AG09319 (cell line): ENCODE results near the gene CTDP1.

Experiments used
- DNase-seq: peaks from one replicate; pipeline ENCODE4 v3.0.0-alpha.2; 2010; ENCODE audit warnings: low read depth; ENCODE audit errors: extremely low read depth
- CTCF ChIP-seq: IDR thresholded peaks from 2 replicates; pipeline ENCODE4 v1.5.1; 2011; ENCODE audit warnings: low read depth, mild to moderate bottlenecking, inconsistent platforms, low read length, moderate library complexity

The CTDP1 gene

GRCh38 chr18:79792096-79792987 is 112.7 kb downstream of the CTDP1 start:
- TF ChIP-seq CTCF = no peak
- no peak for DNase-seq

GRCh38 chr18:79792988-79793355 is 113.4 kb downstream of the CTDP1 start:
- no peak for TF ChIP-seq CTCF

DNA sequence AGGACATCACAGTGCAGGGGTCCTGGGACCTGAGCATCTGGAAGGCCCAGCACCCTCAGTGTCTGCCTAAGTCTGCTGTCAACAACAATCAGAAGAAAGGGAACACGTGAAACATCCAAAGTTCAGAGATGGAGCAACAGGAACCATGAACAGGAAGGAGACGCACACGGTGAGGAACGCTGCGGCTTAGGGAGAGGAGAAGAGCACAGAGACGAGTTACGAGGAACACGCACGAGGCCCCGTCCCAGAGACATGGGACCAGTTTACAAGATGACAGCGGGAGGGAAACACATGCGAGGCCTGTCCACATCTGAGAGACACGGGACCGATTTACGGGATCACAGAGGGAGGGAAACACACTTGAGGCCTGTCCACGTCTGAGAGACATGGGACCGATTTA is 115.2 kb downstream of the CTDP1 start:
- TF ChIP-seq CTCF = no peak

More at GRCh38 chr18:79792988-79793355, 113.4 kb downstream of the CTDP1 start:
- no peak for DNase-seq

DNA sequence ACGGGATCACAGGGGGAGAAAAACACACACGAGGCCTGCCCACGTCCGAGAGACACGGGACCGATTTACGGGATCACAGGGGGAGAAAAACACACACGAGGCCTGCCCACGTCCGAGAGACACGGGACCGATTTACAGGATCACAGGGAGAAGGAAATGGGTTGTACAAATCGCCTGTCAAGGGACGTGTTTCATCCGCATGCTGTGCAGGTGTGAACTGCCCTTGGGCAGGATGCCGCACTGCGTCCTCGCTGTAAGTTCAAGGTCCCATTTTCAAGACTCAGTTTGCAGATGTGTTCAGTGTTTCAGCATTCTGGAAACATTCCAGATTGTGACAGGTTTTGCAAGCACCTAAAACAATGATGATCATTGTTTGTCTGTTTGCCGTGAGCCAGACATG is 115.8 kb downstream of the CTDP1 start:
- no peak for TF ChIP-seq CTCF
- DNase-seq = no peak

More for the DNA sequence above, 115.2 kb downstream of the CTDP1 start:
- no peak for DNase-seq

- DNase-seq = no peak
Observed at GRCh38 chr18:79796016-79796415, 116.4 kb downstream of the CTDP1 start.

GRCh38 chr18:79796531-79797405 is 117.2 kb downstream of the CTDP1 start:
- DNase-seq = no peak
- no peak for TF ChIP-seq CTCF

More at GRCh38 chr18:79796016-79796415, 116.4 kb downstream of the CTDP1 start:
- TF ChIP-seq CTCF = no peak
